Measurements from ENCODE around the gene COPS8. TPM values are rescaled to one million over a fixed set of nuclear protein-coding genes. Genes with fewer than 3 reads are reported as not detected.

COPS8 gene
- total RNA-seq, 4 donors from 2014 or later, result 108 to 158 (median 120) TPM

- H3K9me3 ChIP-seq, result no peaks in the 10 kb centered on the region
- ATAC-seq, result no peak
- WGBS, 2 donors (ENCODE audit: low coverage in 1 of 2), result 60 to 87% methylated on average over 1 to 7 of the region's 8 CpGs
- no peak overlapping the region for H3K27ac ChIP-seq
- no peaks in the 10 kb centered on the region for H3K36me3 ChIP-seq
- TF ChIP-seq POLR2A (IDR thresholded peaks at IDR 0.05) (no peak), CTCF (IDR thresholded peaks at IDR 0.05) (no peak), EP300 (IDR thresholded peaks at IDR 0.05) (no peak), POLR2AphosphoS5 (IDR thresholded peaks at IDR 0.05) (no peak)
- peaks cover 2 to 21% (median 4%) of the 10 kb centered on the region in 3 donors for H3K4me1 ChIP-seq
- no peaks in the 10 kb centered on the region for H3K27me3 ChIP-seq
- no peak overlapping the region for H3K4me3 ChIP-seq
Measured at GRCh38 chr2:237081596-237081995, 4.1 kb upstream of the COPS8 start.

- WGBS, 2 donors (ENCODE audit: low coverage in 1 of 2), result 96 to 100% methylated on average over 1 to 3 of the region's 3 CpGs
- no peaks in the 10 kb centered on the region for H3K9me3 ChIP-seq
- ATAC-seq, result no peak
- no peak for TF ChIP-seq POLR2AphosphoS5 (IDR thresholded peaks at IDR 0.05)
- no peak for TF ChIP-seq POLR2A (IDR thresholded peaks at IDR 0.05)
- no peak overlapping the region for H3K27ac ChIP-seq
- no peaks in the 10 kb centered on the region for H3K27me3 ChIP-seq
- peaks cover 0 to 2% of the 10 kb centered on the region in 2 donors for H3K36me3 ChIP-seq
- H3K4me3 ChIP-seq, result no peak overlapping the region
- peaks cover 6 to 35% (median 9%) of the 10 kb centered on the region in 3 donors for H3K4me1 ChIP-seq
Measured at GRCh38 chr2:237083026-237083425, 2.7 kb upstream of the COPS8 start.

GRCh38 chr2:237084444-237084843 lies 1.2 kb upstream of the COPS8 start:
- no peaks in the 10 kb centered on the region for H3K9me3 ChIP-seq
- peaks cover 6 to 48% (median 9%) of the 10 kb centered on the region in 3 donors for H3K4me1 ChIP-seq
- H3K4me3 ChIP-seq, result no peak overlapping the region
- WGBS, 2 donors (ENCODE audit: low coverage in 1 of 2), result 87 to 90% methylated on average over 8 of the region's 8 CpGs
- TF ChIP-seq EP300 (IDR thresholded peaks at IDR 0.05) (no peak), POLR2A (IDR thresholded peaks at IDR 0.05) (no peak), CTCF (IDR thresholded peaks at IDR 0.05) (no peak), POLR2AphosphoS5 (IDR thresholded peaks at IDR 0.05) (no peak)
- no peak for ATAC-seq
- H3K27ac ChIP-seq, result peak overlapping the region in 1 of 4 donors; percentile 91
- H3K27me3 ChIP-seq, result no peaks in the 10 kb centered on the region
- peaks cover 2 to 16% of the 10 kb centered on the region in 2 donors for H3K36me3 ChIP-seq

- no peak for ATAC-seq
- peak overlapping the region in 3 of 4 donors; percentile 77 to 88 (median 80) for H3K27ac ChIP-seq
- H3K4me3 ChIP-seq, result no peak overlapping the region
- 89 to 90% methylated on average over 6 to 9 of the region's 13 CpGs for WGBS, 2 donors (ENCODE audit: low coverage in 1 of 2)
- H3K9me3 ChIP-seq, result no peaks in the 10 kb centered on the region
- TF ChIP-seq CTCF (IDR thresholded peaks at IDR 0.05) (no peak), EP300 (IDR thresholded peaks at IDR 0.05) (no peak), POLR2A (IDR thresholded peaks at IDR 0.05) (no peak), POLR2AphosphoS5 (IDR thresholded peaks at IDR 0.05) (no peak)
- peaks cover 23 to 76% (median 25%) of the 10 kb centered on the region in 3 donors for H3K4me1 ChIP-seq
- H3K27me3 ChIP-seq, result no peaks in the 10 kb centered on the region
- peaks cover 2 to 52% of the 10 kb centered on the region in 2 donors for H3K36me3 ChIP-seq
Measured at GRCh38 chr2:237090906-237091305, 5.2 kb downstream of the COPS8 start.

- peak; percentile 89 for ATAC-seq
- H3K27ac ChIP-seq, result peak overlapping the region; percentile 77 to 88 (median 78)
- no peaks in the 10 kb centered on the region for H3K27me3 ChIP-seq
- peaks cover 6 to 62% of the 10 kb centered on the region in 2 donors for H3K36me3 ChIP-seq
- peaks cover 15 to 69% (median 20%) of the 10 kb centered on the region in 3 donors for H3K4me1 ChIP-seq
- H3K4me3 ChIP-seq, result no peak overlapping the region
- no peaks in the 10 kb centered on the region for H3K9me3 ChIP-seq
- 52 to 60% methylated on average over 4 to 7 of the region's 7 CpGs for WGBS, 2 donors (ENCODE audit: low coverage in 1 of 2)
- TF ChIP-seq CTCF (IDR thresholded peaks at IDR 0.05) (no peak), POLR2AphosphoS5 (IDR thresholded peaks at IDR 0.05) (peak; percentile 89)
Measured at GRCh38 chr2:237091779-237092436, 6.2 kb downstream of the COPS8 start.

All from gastroesophageal sphincter (tissue), 4 donors.